Hepatocyte (in vitro differentiated cells): ENCODE results near the gene DNPEP. TPM values are rescaled to one million over a fixed set of nuclear protein-coding genes. Genes with fewer than 3 reads are reported as not detected.

Experiments used
- DNase-seq: peaks from one replicate; pipeline ENCODE4 v3.0.0-alpha.2; 2016; ENCODE audit warnings: low spot score
- H2AFZ ChIP-seq: fragments of 200-600 bp; sonication (generic); 2 replicates; pipeline ENCODE4 v1.6.0; 2016; ENCODE audit warnings: antibody characterized with exemption, mild to moderate bottlenecking
- H3K27ac ChIP-seq: fragments of 200-600 bp; sonication (generic); 2 replicates; pipeline ENCODE4 v1.5.1; 2016; ENCODE audit warnings: mild to moderate bottlenecking
- H3K27me3 ChIP-seq: fragments of 200-600 bp; sonication (generic); 2 replicates; pipeline ENCODE4 v1.6.1; 2016
- H3K36me3 ChIP-seq: fragments of 200-600 bp; sonication (generic); replicated peaks from 2 replicates; pipeline ENCODE4 v1.5.1; 2016; ENCODE audit warnings: low read depth; ENCODE audit not compliant: insufficient read depth
- H3K4me1 ChIP-seq: fragments of 200-600 bp; sonication (generic); 2 replicates; pipeline ENCODE4 v1.5.1; 2016; ENCODE audit warnings: mild to moderate bottlenecking, moderate library complexity; ENCODE audit not compliant: insufficient read depth
- H3K4me2 ChIP-seq: fragments of 200-600 bp; sonication (generic); 2 replicates; pipeline ENCODE4 v1.6.0; 2016
- H3K4me3 ChIP-seq: fragments of 200-600 bp; sonication (generic); 2 replicates; pipeline ENCODE4 v1.5.1; 2016; ENCODE audit warnings: mild to moderate bottlenecking
- H3K79me2 ChIP-seq: fragments of 200-600 bp; sonication (generic); 2 replicates; pipeline ENCODE4 v1.6.0; 2017; ENCODE audit warnings: mild to moderate bottlenecking
- H3K9me2 ChIP-seq: fragments of 200-600 bp; sonication (generic); replicated peaks from 2 replicates; pipeline ENCODE4 v1.6.0; 2017; ENCODE audit warnings: mild to moderate bottlenecking; ENCODE audit not compliant: insufficient read depth
- H3K9me3 ChIP-seq: fragments of 200-600 bp; sonication (generic); 2 replicates; pipeline ENCODE4 v1.5.1; 2016; ENCODE audit warnings: low read depth, mild to moderate bottlenecking
- H4K20me1 ChIP-seq: fragments of 200-600 bp; sonication (generic); 2 replicates; pipeline ENCODE4 v1.6.0; 2016; ENCODE audit warnings: mild to moderate bottlenecking; ENCODE audit not compliant: insufficient read depth, poor library complexity, severe bottlenecking
- EZH2 ChIP-seq: fragments of 200-600 bp; sonication (generic); IDR thresholded peaks from 2 replicates; pipeline ENCODE4 v1.6.1; 2016; ENCODE audit warnings: antibody characterized with exemption, mild to moderate bottlenecking, borderline replicate concordance
- EZH2phosphoT487 ChIP-seq: fragments of 200-600 bp; sonication (generic); IDR thresholded peaks from one replicate; pipeline ENCODE4 v1.6.1; 2018; ENCODE audit warnings: antibody characterized with exemption, mild to moderate bottlenecking, low read depth, moderate library complexity; ENCODE audit not compliant: unreplicated experiment, severe bottlenecking
- WGBS: methylation state at CpG from one replicate; pipeline ENCODE4 v1.1.6; 2016; ENCODE audit warnings: low lambda C conversion rate; ENCODE audit errors: missing lambda C conversion rate; 5-methylcytosine and 5-hydroxymethylcytosine counted together
- polyA plus RNA-seq: library from polyadenylated mRNA; unstranded; fragments of >200 nt; fragmentation: Nextera tagmentation; extraction: Ambion mirVana; gene quantifications from 2 replicates; pipeline ENCODE4 v1.2.1, GENCODE V29; 2016
- total RNA-seq: library from RNA; depleted of rRNA; stranded (reverse); fragments of >200 nt; gene quantifications from 2 replicates; pipeline ENCODE4 v1.2.3, GENCODE V29; 2014
- TF ChIP-seq, protein P1 (sequence below): fragments of 200-600 bp; sonication (generic); IDR thresholded peaks from 2 replicates; pipeline ENCODE4 v1.5.1; 2016; ENCODE audit warnings: antibody characterized with exemption, mild to moderate bottlenecking; ENCODE audit not compliant: poor library complexity

DNPEP gene
- total and polyA plus RNA-seq, 2 experiments from 2014 or later, result 53.5 to 79.0 TPM

DNA sequence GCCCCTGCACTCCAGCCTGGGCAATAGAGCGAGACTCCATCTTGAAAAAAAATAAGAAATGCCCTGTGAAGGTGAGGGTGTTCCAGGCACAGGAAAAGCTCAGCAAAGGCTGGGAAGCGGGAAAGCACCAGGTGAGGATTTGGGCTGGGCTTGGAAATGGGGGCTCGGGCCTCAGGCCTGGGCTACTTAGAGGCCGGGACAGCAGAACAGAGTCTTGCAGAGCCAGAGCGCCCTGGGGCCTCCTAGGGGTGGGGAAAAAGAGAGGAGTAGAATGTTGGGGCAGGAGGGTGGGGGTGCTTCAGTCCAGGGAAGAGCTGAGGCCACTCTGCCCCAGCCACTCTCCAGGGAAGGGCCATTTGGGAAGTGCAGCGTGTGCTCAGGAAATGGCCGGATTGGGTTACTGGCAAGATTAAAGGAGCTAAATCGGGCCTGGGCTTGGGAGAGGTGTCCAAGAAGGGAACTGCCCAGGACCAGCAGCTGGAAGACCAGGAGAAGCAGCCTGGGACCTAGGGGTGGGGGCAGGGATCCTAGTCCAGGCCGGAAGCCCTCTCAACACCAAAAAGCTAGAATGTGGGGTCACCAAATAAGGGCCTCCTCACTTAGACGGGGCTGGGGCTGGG is 16.7 kb upstream of the DNPEP start:
- TF ChIP-seq, protein P1, sequence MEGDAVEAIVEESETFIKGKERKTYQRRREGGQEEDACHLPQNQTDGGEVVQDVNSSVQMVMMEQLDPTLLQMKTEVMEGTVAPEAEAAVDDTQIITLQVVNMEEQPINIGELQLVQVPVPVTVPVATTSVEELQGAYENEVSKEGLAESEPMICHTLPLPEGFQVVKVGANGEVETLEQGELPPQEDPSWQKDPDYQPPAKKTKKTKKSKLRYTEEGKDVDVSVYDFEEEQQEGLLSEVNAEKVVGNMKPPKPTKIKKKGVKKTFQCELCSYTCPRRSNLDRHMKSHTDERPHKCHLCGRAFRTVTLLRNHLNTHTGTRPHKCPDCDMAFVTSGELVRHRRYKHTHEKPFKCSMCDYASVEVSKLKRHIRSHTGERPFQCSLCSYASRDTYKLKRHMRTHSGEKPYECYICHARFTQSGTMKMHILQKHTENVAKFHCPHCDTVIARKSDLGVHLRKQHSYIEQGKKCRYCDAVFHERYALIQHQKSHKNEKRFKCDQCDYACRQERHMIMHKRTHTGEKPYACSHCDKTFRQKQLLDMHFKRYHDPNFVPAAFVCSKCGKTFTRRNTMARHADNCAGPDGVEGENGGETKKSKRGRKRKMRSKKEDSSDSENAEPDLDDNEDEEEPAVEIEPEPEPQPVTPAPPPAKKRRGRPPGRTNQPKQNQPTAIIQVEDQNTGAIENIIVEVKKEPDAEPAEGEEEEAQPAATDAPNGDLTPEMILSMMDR, result no peak
- TF ChIP-seq EZH2phosphoT487 (no peak), EZH2 (no peak)
- Histone ChIP-seq H3K4me2 (no peak overlapping the region), H3K36me3 (no peaks in the 10 kb centered on the region), H3K27ac (no peak overlapping the region), H3K79me2 (no peaks in the 10 kb centered on the region), H3K9me2 (no peaks in the 10 kb centered on the region), H3K9me3 (no peaks in the 10 kb centered on the region), H3K4me3 (no peak overlapping the region), H2AFZ (no peak overlapping the region), H3K27me3 (no peaks in the 10 kb centered on the region), H3K4me1 (peaks cover 42% of the 10 kb centered on the region), H4K20me1 (no peaks in the 10 kb centered on the region)
- no peak for DNase-seq
- 78% methylated on average over 10 of the region's 10 CpGs for WGBS

DNA sequence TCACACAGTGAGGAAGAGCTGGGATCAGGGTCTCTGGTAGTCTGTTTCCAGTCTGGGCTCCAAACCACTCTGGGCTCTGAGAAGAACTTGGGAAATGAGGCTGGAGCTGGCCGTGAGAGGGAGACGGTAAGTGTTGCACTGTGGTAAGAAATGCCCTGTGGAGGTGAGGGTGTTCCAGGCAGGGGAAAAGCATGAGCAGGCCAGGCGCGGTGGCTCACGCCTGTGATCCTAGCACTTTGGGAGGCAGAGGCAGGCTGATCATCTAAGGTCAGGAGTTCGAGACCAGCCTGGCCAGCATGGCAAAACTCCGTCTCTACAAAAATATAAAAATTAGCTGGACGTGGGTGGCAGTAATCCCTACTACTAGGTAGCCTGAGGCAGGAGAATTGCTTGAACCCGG is 16.1 kb upstream of the DNPEP start:
- H3K4me3 ChIP-seq, result no peak overlapping the region
- H4K20me1 ChIP-seq, result no peaks in the 10 kb centered on the region
- no peaks in the 10 kb centered on the region for H3K79me2 ChIP-seq
- no peak overlapping the region for H3K4me2 ChIP-seq
- H2AFZ ChIP-seq, result no peak overlapping the region
- peaks cover 46% of the 10 kb centered on the region for H3K4me1 ChIP-seq
- TF ChIP-seq EZH2, result no peak
- TF ChIP-seq, protein P1, result no peak
- TF ChIP-seq EZH2phosphoT487, result no peak
- H3K9me2 ChIP-seq, result no peaks in the 10 kb centered on the region
- no peak overlapping the region for H3K27ac ChIP-seq
- no peaks in the 10 kb centered on the region for H3K27me3 ChIP-seq
- 90% methylated on average over 9 of the region's 9 CpGs for WGBS
- no peaks in the 10 kb centered on the region for H3K9me3 ChIP-seq
- DNase-seq, result no peak
- no peaks in the 10 kb centered on the region for H3K36me3 ChIP-seq

DNA sequence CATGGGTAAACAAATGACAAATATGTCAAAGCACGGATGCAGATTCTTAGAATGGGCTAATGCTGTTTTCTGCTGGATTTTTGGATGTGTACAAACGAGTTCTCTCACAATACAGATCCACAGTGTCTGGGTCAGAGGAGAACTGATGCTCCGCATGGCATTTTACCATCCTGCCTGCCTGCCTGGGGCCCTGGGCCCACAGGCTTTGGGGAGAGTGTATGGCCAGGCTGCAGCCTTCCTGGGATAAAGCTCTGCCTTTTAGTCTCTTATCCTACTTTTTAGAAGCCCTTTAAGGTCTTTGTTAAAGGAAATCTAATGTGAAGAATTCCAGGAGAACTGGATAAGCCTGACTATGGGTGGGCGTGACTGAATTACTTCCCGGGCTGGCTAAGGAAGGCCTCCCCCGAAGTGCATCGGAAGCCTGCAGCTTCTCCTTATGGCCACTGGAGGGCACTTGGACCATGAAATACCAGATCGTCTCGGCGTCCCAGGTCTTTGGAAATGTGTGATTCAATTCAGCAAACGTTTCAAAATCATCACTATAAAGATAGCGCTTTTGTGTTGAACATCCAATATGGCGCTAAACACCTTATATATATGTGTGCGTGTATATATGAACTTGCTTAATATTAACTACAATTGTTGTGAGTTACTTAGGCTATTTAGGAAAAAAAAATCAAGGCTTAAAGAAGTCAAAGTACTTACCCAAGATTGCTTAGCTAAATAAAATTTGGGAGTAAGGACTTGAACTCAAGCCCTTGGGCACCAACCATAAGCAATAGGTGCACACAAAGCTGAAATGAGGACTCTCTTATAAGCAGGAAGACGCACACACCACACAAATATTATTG is 15.2 kb upstream of the DNPEP start:
- H3K27me3 ChIP-seq, result no peaks in the 10 kb centered on the region
- TF ChIP-seq, protein P1, result peak; percentile 97
- no peak for TF ChIP-seq EZH2phosphoT487
- H3K4me2 ChIP-seq, result no peak overlapping the region
- H3K9me3 ChIP-seq, result no peaks in the 10 kb centered on the region
- peaks cover 54% of the 10 kb centered on the region for H3K4me1 ChIP-seq
- no peak overlapping the region for H3K4me3 ChIP-seq
- no peaks in the 10 kb centered on the region for H4K20me1 ChIP-seq
- no peak overlapping the region for H2AFZ ChIP-seq
- H3K79me2 ChIP-seq, result no peaks in the 10 kb centered on the region
- WGBS, result 16% methylated on average over 15 of the region's 15 CpGs
- H3K27ac ChIP-seq, result peak overlapping the region; percentile 9
- no peaks in the 10 kb centered on the region for H3K36me3 ChIP-seq
- DNase-seq, result peak; percentile 92
- no peaks in the 10 kb centered on the region for H3K9me2 ChIP-seq
